GM19452 (cell line): ENCODE measurements around the gene RBM38.
"Not testable (repeated sequence)": the region's sequence is repeated elsewhere in the genome, so short reads cannot be mapped to it uniquely, and the experiment has no call there.

Experiments
- ATAC-seq: cut with Tn5 transposase; IDR thresholded peaks from one replicate; pipeline ENCODE4 v1.9.1; 2021; ENCODE audit not compliant: unreplicated experiment

RBM38 gene

GRCh38 chr20:57390604-57391438 is at the start of gene RBM38:
TSS of gene RBM38 (plus strand) at chr20:57391396. CDS start at chr20:57391582, 186 bp downstream.
- ATAC-seq: peak; percentile 50

GRCh38 chr20:57341663-57342062 is 49.5 kb upstream of the RBM38 start:
- no peak for ATAC-seq

- ATAC-seq: no peak
Observed at GRCh38 chr20:57342829-57343228, 48.4 kb upstream of the RBM38 start.

- ATAC-seq: no peak
Observed at GRCh38 chr20:57346477-57346876, 44.7 kb upstream of the RBM38 start.

GRCh38 chr20:57347393-57347792 is 43.8 kb upstream of the RBM38 start:
- ATAC-seq: no peak

- not testable (repeated sequence) for ATAC-seq
Observed at GRCh38 chr20:57348200-57348921, 42.8 kb upstream of the RBM38 start.

GRCh38 chr20:57348922-57349574 is 42.1 kb upstream of the RBM38 start:
- ATAC-seq: not testable (repeated sequence)

GRCh38 chr20:57350081-57350710 is 41.0 kb upstream of the RBM38 start:
- no peak for ATAC-seq

GRCh38 chr20:57350726-57351041 is 40.5 kb upstream of the RBM38 start:
- ATAC-seq: not testable (repeated sequence)

- ATAC-seq: peak; percentile 78
Observed at GRCh38 chr20:57351042-57351783, 40.0 kb upstream of the RBM38 start, which contains the start of gene RAE1. TSS of gene RAE1 (plus strand) at chr20:57351255. CDS start at chr20:57354039, 2,784 bp downstream.

GRCh38 chr20:57352305-57352704 is 38.9 kb upstream of the RBM38 start:
- no peak for ATAC-seq

- no peak for ATAC-seq
Observed at GRCh38 chr20:57353351-57353750, 37.8 kb upstream of the RBM38 start.

- ATAC-seq: no peak
Observed at GRCh38 chr20:57361517-57361916, 29.7 kb upstream of the RBM38 start.

- no peak for ATAC-seq
Observed at GRCh38 chr20:57364451-57364850, 26.7 kb upstream of the RBM38 start.

- no peak for ATAC-seq
Observed at GRCh38 chr20:57369596-57369995, 21.6 kb upstream of the RBM38 start.

GRCh38 chr20:57370316-57370715 is 20.9 kb upstream of the RBM38 start:
- no peak for ATAC-seq

- no peak for ATAC-seq
Observed at GRCh38 chr20:57371363-57371762, 19.8 kb upstream of the RBM38 start.

- no peak for ATAC-seq
Observed at GRCh38 chr20:57372157-57372556, 19.0 kb upstream of the RBM38 start.

- ATAC-seq: no peak
Observed at GRCh38 chr20:57372581-57373350, 18.4 kb upstream of the RBM38 start.
